ENCODE data around the gene ESF1. TPM values are rescaled to one million over a fixed set of nuclear protein-coding genes. Genes with fewer than 3 reads are reported as not detected.

ESF1 gene
- total RNA-seq, 1 donor from 2014 or later: 15.5 TPM

DNA sequence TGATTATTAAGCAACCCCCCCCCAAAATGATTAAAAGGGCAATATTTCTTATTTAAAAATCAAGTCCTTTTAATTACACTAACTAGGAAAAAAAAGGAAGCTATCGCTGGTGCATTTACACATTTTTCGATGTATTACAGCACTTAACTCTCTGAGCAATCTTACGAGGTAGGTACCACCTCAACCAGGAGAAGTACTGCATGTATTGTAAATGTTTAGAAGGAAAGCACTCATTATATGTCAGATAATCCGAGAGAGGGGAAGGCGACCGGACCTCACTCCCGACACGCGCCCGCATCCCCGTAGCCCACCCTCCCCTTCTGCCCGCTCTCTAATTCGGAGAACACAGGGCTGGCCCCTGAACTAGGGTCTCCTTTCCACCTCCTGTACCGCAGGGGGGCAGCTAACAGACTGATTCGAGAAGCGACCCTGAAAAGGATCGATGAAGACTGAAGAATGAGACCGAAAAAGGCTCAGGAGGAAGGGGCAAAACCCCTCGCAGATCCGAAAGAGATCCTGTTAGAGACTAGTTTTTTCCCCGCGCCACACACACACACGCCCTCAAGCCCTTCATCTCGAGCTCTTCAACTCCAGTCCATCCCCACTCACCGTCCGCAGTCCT, 337 bp downstream of the ESF1 start:
- no peak for DNase-seq
- intact Hi-C loops (cut with micrococcal nuclease): loop anchor here (1.0 kb wide), 1 partner anchor 146 kb away; the partner anchor contains the start of gene TASP1

DNA sequence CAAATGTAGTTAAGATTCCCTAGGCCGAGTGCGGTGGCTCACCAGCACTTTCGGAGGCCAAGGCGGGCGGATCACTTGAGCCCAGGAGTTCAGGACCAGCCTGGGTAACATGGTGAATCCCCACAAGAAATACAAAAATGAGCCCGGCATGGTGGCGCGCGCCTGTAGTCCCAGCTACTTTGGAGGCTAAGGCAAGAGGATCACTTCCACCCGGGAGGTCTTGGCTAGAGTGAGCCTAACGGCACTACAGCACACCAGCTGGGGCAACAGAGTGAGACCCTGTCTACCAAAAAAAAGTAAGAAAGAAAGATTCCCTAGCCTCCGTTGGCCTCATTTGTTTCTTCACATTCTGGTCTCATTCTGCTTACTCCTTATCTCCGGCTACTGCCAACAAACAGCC, 1.2 kb downstream of the ESF1 start:
- no peaks in the 10 kb centered on the region for H3K27me3 Mint-ChIP-seq

More for the DNA sequence above, 337 bp downstream of the ESF1 start:
- Mint-ChIP-seq H3K36me3 (ENCODE audit: low read depth) (peaks cover 59% of the 10 kb centered on the region), H3K9me3 (no peaks in the 10 kb centered on the region), H3K4me1 (peaks cover 60% of the 10 kb centered on the region), H3K27ac (peak overlapping the region; percentile 90), H3K4me3 (peak overlapping the region; percentile 94), H3K27me3 (no peaks in the 10 kb centered on the region)
- TF ChIP-seq, protein P1, sequence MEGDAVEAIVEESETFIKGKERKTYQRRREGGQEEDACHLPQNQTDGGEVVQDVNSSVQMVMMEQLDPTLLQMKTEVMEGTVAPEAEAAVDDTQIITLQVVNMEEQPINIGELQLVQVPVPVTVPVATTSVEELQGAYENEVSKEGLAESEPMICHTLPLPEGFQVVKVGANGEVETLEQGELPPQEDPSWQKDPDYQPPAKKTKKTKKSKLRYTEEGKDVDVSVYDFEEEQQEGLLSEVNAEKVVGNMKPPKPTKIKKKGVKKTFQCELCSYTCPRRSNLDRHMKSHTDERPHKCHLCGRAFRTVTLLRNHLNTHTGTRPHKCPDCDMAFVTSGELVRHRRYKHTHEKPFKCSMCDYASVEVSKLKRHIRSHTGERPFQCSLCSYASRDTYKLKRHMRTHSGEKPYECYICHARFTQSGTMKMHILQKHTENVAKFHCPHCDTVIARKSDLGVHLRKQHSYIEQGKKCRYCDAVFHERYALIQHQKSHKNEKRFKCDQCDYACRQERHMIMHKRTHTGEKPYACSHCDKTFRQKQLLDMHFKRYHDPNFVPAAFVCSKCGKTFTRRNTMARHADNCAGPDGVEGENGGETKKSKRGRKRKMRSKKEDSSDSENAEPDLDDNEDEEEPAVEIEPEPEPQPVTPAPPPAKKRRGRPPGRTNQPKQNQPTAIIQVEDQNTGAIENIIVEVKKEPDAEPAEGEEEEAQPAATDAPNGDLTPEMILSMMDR (IDR thresholded peaks at IDR 0.05): no peak
- CTCF ChIA-PET: interaction anchor here (0.6 to 1.7 kb wide), 3 partner anchors 12 to 667 kb away, joined by 3 to 7 read pairs (median 4); no protein-coding TSS in a partner anchor
- POLR2A ChIA-PET: interaction anchor here (0.7 to 1.2 kb wide), 3 partner anchors 8 to 239 kb away, joined by 3 to 4 read pairs (median 3); no protein-coding TSS in a partner anchor
- ATAC-seq (ENCODE audit: low read depth): peak; percentile 19

DNA sequence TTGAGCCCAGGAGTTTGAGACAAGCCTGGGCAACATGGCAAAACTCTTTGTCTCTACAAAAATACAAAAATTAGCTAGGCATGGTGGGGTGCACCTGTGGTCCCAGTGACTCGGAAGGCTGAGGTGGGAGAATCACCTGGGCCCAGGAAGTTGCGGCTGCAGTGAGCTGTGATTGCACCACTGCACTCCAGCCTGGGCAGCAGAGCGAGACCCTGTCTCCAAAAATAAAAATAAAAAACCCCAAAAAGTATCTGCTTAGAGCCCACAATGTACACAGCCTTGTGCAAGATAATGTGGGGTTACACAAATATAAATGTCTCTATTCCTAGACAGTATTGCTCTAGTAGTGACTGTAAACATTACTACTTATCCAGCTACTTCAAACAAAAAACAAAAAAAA, 5.9 kb downstream of the ESF1 start:
- H3K27ac Mint-ChIP-seq: peak overlapping the region; percentile 25
- ATAC-seq (ENCODE audit: low read depth): peak; percentile 34
- H3K27me3 Mint-ChIP-seq: no peaks in the 10 kb centered on the region
- ChIA-PET POLR2A (no interaction called here), CTCF (no interaction called here)
- H3K4me3 Mint-ChIP-seq: peak overlapping the region; percentile 20
- peaks cover 55% of the 10 kb centered on the region for H3K4me1 Mint-ChIP-seq
- no peak for DNase-seq
- TF ChIP-seq, protein P1 (IDR thresholded peaks at IDR 0.05): no peak
- intact Hi-C loops (cut with micrococcal nuclease): no loop called here
- peaks cover 64% of the 10 kb centered on the region for H3K36me3 Mint-ChIP-seq (ENCODE audit: low read depth)
- no peaks in the 10 kb centered on the region for H3K9me3 Mint-ChIP-seq

More for the DNA sequence above, 1.2 kb downstream of the ESF1 start:
- TF ChIP-seq, protein P1 (IDR thresholded peaks at IDR 0.05): no peak
- Mint-ChIP-seq H3K36me3 (ENCODE audit: low read depth) (peaks cover 57% of the 10 kb centered on the region), H3K4me1 (peaks cover 67% of the 10 kb centered on the region), H3K27ac (no peak overlapping the region), H3K4me3 (no peak overlapping the region), H3K9me3 (no peaks in the 10 kb centered on the region)
- no peak for ATAC-seq (ENCODE audit: low read depth)
- no peak for DNase-seq
- intact Hi-C loops (cut with micrococcal nuclease): no loop called here
- CTCF ChIA-PET: interaction anchor here (1.7 kb wide), 1 partner anchor 12 kb away, joined by 7 read pairs; no protein-coding TSS in a partner anchor
- POLR2A ChIA-PET: interaction anchor here (1.2 kb wide), 1 partner anchor 17 kb away, joined by 3 read pairs; no protein-coding TSS in a partner anchor

DNA sequence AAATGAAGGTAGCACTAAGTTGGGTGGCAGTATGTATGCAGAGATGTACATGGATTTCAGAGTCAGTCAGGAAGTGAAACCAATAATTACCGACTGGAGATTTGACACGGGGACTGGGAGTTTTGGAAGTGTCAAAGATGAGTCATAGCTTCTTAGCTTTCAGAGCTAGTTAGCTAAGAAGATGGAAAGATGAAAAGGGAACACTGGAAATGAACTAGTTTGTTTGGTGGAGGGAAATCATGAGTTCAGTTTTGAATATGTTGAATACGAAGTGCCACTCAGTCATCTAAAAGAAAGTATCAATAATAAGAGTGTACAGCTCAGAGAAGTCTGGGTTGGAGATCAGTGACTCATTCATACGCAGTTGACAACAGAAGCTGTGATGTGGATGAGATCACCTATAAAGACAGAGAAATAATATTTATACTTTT, 7.5 kb downstream of the ESF1 start:
- TF ChIP-seq, protein P1 (IDR thresholded peaks at IDR 0.05): no peak
- Mint-ChIP-seq H3K27ac (peak overlapping the region; percentile 13), H3K4me3 (no peak overlapping the region), H3K9me3 (no peaks in the 10 kb centered on the region), H3K36me3 (ENCODE audit: low read depth) (peaks cover 71% of the 10 kb centered on the region), H3K4me1 (peaks cover 43% of the 10 kb centered on the region), H3K27me3 (no peaks in the 10 kb centered on the region)
- ChIA-PET POLR2A (interaction anchor here (1.0 kb wide), 1 partner anchor 8 kb away, joined by 3 read pairs; the partner anchor contains the start of genes ESF1 and NDUFAF5), CTCF (no interaction called here)
- intact Hi-C loops (cut with micrococcal nuclease): no loop called here
- DNase-seq: no peak
- no peak for ATAC-seq (ENCODE audit: low read depth)

DNA sequence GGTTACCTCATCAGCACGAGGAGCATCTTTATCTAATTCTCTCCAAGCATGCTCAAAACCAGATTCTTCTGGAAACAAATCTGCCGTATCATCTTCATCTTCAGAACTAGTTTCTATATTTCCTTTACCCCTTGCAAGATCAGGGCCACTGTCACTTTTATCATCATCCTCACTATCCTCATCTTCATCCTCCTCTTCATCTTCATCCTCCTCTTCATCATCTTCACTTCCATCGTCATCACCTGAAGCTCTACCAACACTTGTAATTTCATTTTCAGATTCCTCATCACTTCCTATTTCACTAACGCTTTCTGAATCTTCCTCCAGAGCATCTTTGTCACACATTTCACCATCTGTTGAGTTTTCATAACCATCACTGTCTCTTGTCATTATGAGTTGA, 8.9 kb downstream of the ESF1 start:
- Mint-ChIP-seq H3K4me1 (peaks cover 42% of the 10 kb centered on the region), H3K9me3 (no peaks in the 10 kb centered on the region), H3K27me3 (no peaks in the 10 kb centered on the region), H3K4me3 (no peak overlapping the region), H3K36me3 (ENCODE audit: low read depth) (peaks cover 67% of the 10 kb centered on the region), H3K27ac (no peak overlapping the region)
- DNase-seq: no peak
- POLR2A ChIA-PET: no interaction called here
- CTCF ChIA-PET: interaction anchor here (2.1 kb wide), 1 partner anchor 229 kb away, joined by 7 read pairs; no protein-coding TSS in a partner anchor
- ATAC-seq (ENCODE audit: low read depth): no peak
- intact Hi-C loops (cut with micrococcal nuclease): no loop called here
- TF ChIP-seq, protein P1 (IDR thresholded peaks at IDR 0.05): no peak

Data from activated B cell treated with CpG ODN at 0.5 μM for 24 hours (primary cell).